GM18498 (cell line): ENCODE data around the gene LRRK1.

Source experiments
- ATAC-seq: cut with Tn5 transposase; IDR thresholded peaks from one replicate; pipeline ENCODE4 v1.9.1; 2021; ENCODE audit warnings: mild to moderate bottlenecking, moderate library complexity; ENCODE audit not compliant: unreplicated experiment

LRRK1 gene

GRCh38 chr15:101001796-101002195, 82.6 kb downstream of the LRRK1 start:
- no peak for ATAC-seq

DNA sequence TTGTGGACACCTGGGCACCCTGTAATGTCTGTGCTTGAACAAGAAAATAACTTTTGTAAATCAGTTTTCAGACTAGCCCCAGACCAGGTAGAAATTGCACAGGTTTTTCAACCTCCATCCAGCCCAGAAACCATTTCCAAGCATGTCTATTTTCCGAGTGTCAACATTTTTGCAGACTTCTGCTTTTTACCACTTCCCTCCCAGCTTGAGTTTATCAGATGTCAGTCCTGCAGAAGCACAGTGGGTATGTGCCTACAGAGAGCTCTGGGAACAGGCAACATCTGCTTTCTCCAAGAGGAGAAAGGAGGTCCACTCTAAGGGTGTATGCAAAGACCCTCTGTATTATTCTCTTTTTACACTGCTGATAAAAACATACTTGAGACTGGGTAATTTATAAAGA, 83.9 kb downstream of the LRRK1 start:
- ATAC-seq = no peak

GRCh38 chr15:101003706-101004105, 84.5 kb downstream of the LRRK1 start:
- ATAC-seq = no peak

GRCh38 chr15:101004500-101004899, 85.3 kb downstream of the LRRK1 start:
- no peak for ATAC-seq

GRCh38 chr15:101004986-101005747, 86.0 kb downstream of the LRRK1 start:
- ATAC-seq = no peak

DNA sequence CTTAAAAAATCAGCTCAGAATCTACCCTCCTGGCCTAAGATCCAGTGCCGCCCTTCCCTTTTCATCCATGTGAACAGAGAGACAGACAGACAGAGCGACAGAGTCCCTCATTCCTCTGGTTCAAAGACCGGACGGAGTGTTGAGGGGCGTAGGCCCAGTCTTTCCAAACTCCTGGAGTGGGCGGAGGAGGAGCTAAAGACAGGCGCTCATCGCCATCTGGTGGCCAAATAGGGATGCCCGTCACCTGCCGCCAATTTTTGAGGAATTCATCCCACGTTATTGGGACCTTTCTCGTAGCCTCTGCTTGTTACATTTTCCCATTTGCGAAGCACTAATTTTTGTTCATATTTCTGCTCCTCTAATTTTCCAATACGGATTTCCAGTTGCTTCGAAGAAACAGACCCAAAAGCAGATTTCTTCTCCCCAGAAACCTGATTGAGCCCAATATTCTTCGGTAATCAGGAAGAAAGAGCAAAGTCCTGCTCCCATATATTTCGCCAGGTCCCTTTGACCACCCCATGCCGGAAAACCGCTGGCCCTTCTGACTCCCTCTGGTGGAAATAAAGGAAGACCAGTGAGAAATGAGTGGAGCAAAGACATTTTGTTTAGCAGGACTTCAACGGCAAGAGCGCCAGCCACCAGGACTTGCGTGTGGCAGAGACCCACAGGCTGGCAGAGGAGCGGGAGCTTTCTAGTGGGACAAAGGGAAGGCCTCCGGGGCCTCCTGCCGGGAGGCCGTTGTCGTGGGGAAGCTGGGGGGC, 88.0 kb downstream of the LRRK1 start:
- peak; percentile 45 for ATAC-seq

GRCh38 chr15:101008158-101009139, 89.3 kb downstream of the LRRK1 start:
- ATAC-seq = peak; percentile 90

DNA sequence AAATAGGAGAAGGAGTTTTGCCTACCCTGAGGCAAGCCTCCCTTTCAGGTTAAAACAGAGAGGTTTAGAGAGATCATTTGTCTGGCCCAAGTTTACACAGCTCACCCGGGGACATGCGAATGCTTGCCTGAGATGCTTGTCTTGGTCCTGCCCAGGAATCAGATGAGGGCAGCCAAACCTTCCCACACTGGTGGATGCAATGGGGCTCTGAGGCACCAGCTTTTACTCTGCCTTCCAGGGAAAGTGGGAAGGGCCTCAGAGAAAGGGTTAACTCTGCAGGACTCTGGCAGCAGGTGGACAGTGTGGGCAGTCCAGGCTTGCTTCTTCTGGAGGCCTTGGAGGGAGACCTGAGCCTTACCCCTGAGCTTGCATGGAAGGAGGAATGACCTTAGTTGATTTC, 90.0 kb downstream of the LRRK1 start:
- no peak for ATAC-seq

DNA sequence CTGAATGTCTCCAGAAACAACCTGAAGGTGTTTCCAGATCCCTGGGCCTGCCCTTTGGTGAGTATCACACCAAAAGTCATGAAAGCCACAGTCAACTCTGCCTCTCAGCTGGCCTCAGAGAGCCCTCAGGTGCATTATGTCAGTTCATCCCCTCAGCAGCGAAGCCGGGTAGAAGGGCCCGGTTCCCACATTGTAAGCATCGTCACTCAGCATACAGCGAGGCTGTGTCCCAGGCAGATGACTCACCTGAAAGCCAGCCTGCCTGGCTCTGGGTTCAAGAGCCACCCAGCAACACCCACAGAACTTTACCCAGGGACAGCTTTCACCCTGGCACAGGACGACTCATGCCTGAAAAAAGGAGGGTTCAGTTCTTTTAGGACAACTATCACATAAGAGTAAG, 91.6 kb downstream of the LRRK1 start:
- no peak for ATAC-seq

DNA sequence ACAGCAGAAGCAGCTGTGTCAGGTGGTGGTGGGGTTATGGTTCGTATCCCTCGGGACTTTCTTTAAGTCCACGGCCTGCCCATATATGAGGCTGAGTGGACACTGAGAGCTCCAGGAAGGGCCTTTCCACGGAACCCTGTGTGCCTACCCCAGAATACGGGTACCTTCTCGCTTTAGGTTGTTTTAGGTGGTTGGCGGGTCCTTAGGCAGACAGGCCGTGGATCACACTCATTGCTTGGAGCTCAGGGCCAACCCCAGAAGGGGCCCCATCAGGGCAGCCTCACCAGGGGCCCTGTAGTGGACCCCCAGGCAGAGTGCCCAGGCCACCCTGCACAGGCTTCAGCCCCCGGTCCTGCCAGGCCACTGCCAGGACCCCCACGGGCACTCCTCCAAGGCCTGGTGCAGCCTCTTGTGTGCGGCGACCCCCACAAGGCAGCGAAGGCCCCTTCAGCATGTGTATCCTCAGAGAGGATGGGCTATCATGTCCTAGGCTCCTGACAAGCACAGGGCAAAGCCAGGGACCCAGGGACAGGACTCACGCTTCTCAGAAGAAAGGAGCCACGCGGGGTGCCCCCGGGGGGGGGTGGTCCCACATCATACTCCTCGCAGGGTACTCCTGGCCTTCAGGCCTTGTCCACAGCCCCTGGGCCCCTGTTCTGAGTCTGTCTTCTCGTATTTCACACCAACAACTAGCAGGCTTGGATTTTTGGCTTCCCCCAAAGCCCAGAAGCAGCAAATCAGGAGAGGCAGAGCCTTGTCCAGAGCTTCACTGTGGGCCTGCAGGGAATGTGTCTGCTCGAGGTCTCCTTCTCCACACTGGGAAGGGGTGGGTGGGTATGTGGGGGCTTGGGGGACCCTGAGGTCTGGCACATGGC, 93.4 kb downstream of the LRRK1 start:
- ATAC-seq = no peak

DNA sequence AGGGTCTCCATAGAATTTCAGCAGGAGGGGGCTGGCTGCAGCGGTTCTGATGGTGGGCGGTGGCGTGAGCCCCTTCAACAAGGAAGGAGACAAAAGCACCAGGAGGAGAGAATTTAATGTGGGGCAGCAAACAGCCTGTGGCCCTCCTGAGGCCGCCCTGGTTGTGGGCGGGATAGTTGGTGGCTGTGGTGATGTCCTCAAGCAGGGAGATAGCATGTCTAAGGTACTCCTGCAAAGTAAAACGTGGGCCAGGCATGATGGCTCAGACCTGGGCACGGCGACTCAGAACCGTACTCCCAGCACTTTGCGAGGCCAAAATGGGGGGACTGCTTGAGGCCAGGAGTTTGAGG, 94.0 kb downstream of the LRRK1 start:
- ATAC-seq = no peak

DNA sequence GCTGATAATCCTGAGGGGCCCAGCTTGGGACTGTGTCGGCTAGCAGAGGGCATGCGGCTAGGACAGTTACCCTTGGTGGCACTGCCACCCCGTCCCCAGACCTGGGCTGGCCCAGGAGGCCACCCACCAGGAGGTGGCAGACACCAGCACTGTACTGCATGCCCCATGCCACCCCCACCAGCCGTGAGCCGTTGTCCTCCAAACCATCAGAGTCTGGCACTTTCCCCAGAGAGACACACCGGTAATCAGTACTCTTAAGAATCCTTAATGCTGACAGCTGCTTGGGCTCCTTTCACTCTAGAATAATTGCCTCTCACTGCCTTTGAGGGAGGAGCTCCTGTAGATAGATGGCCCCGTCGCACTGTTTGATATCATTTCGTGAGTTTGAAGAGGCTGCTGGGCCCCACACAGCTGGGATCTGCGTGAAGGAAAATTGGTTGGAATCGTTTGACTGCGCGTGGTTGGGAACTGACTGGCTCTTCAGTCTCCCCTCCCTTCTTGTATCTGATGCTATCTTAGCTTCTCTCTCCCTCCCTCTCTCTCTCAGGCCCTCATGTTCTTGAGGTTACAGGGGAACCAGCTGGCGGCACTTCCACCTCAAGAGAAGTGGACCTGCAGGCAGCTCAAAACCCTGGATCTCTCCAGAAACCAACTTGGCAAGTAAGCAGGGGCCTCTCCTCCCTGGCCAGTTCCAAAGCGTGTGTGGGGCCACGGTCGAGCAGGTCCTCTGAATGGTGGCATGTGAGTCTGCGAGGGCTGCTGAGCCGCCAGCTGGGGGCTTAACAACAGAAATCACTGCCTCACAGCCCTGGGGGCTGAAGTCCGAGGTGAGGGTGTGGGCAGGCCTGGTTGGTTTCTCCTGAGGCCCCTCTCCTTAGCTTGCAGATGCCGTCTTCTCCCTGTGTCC, 94.9 kb downstream of the LRRK1 start:
- no peak for ATAC-seq

- ATAC-seq = no peak
Measured at GRCh38 chr15:101014921-101015841, 96.0 kb downstream of the LRRK1 start.

- no peak for ATAC-seq
Measured at GRCh38 chr15:101016581-101016980, 97.4 kb downstream of the LRRK1 start.

DNA sequence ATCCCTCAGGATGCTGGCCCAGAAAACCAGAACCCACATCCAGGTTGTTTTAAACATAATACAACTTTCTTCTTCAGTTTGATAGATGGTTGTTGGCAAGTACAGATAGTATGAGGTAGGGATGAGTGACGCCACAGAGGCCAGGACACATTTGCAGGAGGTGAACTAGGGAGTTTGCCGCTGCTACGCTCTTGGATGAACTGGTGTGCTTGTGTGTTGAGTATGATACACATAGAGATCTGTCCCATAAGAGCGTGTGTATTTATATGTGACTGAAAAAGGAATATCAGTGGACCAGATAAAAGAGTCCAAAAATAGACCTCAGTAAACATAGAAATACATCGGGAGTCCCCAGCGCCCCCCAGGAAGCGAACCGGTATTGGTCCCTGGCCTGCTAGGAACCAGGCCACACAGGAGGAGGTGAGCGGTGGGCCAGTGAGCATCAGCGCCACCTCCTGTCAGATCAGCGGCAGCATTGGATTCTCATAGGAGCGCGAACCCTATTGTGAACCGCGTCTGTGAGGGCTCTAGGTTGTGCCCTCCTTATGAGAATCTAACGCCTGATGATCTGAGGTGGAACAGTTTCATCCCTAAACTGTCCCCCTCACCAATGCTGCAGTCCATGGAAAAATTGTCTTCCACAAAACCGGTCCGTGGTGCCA, 98.1 kb downstream of the LRRK1 start:
- ATAC-seq = no peak

DNA sequence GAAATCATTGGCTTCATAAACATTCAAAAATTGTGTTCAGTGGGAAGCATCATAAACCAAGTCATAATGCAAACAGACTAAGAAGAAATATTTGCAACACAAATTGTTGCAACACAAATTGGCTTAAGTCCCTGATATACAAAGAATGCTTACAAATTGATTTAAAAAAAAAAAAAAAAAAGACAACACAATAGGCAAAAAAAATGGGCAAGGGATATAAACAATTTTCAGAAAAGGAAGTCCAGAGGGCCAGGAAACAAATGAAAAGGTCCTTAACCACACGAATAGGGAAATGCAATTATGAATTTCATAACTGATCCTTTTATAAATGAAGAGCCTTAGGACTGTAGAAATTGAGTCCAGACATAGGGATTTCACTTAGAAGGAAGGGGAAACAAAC, 98.9 kb downstream of the LRRK1 start:
- no peak for ATAC-seq

- no peak for ATAC-seq
Measured at GRCh38 chr15:101018450-101018849, 99.3 kb downstream of the LRRK1 start.
